ENCODE data around the gene PSMB2. TPM values are rescaled to one million over a fixed set of nuclear protein-coding genes. Genes with fewer than 3 reads are reported as not detected.

Gene PSMB2
- total RNA-seq, 2 experiments from 2014 or later, result 28.7 to 86.3 TPM

DNA sequence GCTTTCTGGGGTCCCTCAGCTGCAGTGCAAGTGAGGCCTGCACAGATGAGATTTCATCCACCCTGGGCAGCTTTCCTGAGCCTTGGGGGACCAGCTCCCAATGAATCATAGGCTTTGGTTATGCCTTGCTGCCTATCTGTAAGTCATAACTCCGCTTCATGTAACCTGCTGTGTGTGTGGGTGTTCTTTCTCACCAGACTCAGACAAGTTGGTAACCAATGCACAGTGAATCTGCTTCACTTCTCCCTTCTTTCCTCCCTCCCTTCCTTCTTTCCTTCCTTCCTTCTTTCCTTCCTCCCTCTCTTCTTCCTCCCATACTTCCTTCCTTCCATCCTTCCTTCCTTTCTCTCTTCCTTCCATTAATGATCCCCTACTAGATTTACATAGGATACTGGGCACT lies 34.4 kb upstream of the PSMB2 start:
- Histone ChIP-seq H4K20me1 (ENCODE audit: insufficient read depth, low read length) (no peaks in the 10 kb centered on the region), H3K4me2 (ENCODE audit: low read length) (no peak overlapping the region), H3K36me3 (ENCODE audit: insufficient read depth, low read length) (no peaks in the 10 kb centered on the region), H3K4me3 (ENCODE audit: low read depth, low read length, poor library complexity, severe bottlenecking) (no peak overlapping the region), H3K27ac (ENCODE audit: low read depth, low read length, poor library complexity, severe bottlenecking) (no peak overlapping the region), H3K79me2 (ENCODE audit: insufficient read depth, low read depth, low read length) (no peaks in the 10 kb centered on the region), H2AFZ (ENCODE audit: low read length) (no peak overlapping the region), H3K9me3 (ENCODE audit: low read length) (no peaks in the 10 kb centered on the region), H3K4me1 (ENCODE audit: insufficient read depth, low read length, poor library complexity, severe bottlenecking) (no peaks in the 10 kb centered on the region), H3K9me2 (ENCODE audit: insufficient read depth, low read length) (no peaks in the 10 kb centered on the region)
- no TSS peak for BruUV-seq (replicated peaks)
- ChIA-PET POLR2A (no interaction called here), CTCF (ENCODE audit: unreplicated experiment) (no interaction called here)
- intact Hi-C loops (cut with micrococcal nuclease; ENCODE audit: unreplicated experiment), result no loop called here
- TF ChIP-seq, protein P1, sequence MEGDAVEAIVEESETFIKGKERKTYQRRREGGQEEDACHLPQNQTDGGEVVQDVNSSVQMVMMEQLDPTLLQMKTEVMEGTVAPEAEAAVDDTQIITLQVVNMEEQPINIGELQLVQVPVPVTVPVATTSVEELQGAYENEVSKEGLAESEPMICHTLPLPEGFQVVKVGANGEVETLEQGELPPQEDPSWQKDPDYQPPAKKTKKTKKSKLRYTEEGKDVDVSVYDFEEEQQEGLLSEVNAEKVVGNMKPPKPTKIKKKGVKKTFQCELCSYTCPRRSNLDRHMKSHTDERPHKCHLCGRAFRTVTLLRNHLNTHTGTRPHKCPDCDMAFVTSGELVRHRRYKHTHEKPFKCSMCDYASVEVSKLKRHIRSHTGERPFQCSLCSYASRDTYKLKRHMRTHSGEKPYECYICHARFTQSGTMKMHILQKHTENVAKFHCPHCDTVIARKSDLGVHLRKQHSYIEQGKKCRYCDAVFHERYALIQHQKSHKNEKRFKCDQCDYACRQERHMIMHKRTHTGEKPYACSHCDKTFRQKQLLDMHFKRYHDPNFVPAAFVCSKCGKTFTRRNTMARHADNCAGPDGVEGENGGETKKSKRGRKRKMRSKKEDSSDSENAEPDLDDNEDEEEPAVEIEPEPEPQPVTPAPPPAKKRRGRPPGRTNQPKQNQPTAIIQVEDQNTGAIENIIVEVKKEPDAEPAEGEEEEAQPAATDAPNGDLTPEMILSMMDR (conservative IDR thresholded peaks at IDR 0.05; ENCODE audit: low read length), result no peak
- no peak for TF ChIP-seq EZH2phosphoT487 (IDR thresholded peaks at IDR 0.05; ENCODE audit: borderline replicate concordance, low read depth, low read length)
- no peak for DNase-seq (ENCODE audit: low spot score)

DNA sequence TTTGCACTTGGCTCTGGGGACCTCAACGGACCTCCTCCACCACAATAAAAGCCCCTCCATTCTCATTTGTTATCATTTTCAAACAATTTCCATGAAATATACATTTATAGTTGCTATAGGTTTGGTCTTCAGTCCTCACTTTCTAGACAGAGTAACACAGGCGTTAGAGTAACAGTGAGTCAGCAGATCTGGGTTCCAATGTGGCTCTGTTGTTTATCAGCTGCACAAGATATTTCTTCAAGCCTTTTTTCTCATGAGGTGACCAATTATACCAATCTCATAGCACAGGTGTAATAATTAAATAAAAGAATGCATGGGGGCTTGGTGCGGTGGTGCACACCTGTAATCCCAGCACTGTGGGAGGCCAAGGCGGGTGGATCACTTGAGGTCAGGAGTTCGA lies 32.8 kb upstream of the PSMB2 start:
- H3K36me3 ChIP-seq (ENCODE audit: insufficient read depth, low read length), result no peaks in the 10 kb centered on the region
- H2AFZ ChIP-seq (ENCODE audit: low read length), result no peak overlapping the region
- no peaks in the 10 kb centered on the region for H4K20me1 ChIP-seq (ENCODE audit: insufficient read depth, low read length)
- H3K4me1 ChIP-seq (ENCODE audit: insufficient read depth, low read length, poor library complexity, severe bottlenecking), result no peaks in the 10 kb centered on the region
- no peak overlapping the region for H3K27ac ChIP-seq (ENCODE audit: low read depth, low read length, poor library complexity, severe bottlenecking)
- no peaks in the 10 kb centered on the region for H3K9me2 ChIP-seq (ENCODE audit: insufficient read depth, low read length)
- intact Hi-C loops (cut with micrococcal nuclease; ENCODE audit: unreplicated experiment), result no loop called here
- H3K4me2 ChIP-seq (ENCODE audit: low read length), result no peak overlapping the region
- ChIA-PET CTCF (ENCODE audit: unreplicated experiment) (no interaction called here), POLR2A (no interaction called here)
- H3K79me2 ChIP-seq (ENCODE audit: insufficient read depth, low read depth, low read length), result no peaks in the 10 kb centered on the region
- no peak for TF ChIP-seq EZH2phosphoT487 (IDR thresholded peaks at IDR 0.05; ENCODE audit: borderline replicate concordance, low read depth, low read length)
- TF ChIP-seq, protein P1 (conservative IDR thresholded peaks at IDR 0.05; ENCODE audit: low read length), result no peak
- no peak for DNase-seq (ENCODE audit: low spot score)
- H3K4me3 ChIP-seq (ENCODE audit: low read depth, low read length, poor library complexity, severe bottlenecking), result no peak overlapping the region
- BruUV-seq (replicated peaks), result no TSS peak
- H3K9me3 ChIP-seq (ENCODE audit: low read length), result no peaks in the 10 kb centered on the region

DNA sequence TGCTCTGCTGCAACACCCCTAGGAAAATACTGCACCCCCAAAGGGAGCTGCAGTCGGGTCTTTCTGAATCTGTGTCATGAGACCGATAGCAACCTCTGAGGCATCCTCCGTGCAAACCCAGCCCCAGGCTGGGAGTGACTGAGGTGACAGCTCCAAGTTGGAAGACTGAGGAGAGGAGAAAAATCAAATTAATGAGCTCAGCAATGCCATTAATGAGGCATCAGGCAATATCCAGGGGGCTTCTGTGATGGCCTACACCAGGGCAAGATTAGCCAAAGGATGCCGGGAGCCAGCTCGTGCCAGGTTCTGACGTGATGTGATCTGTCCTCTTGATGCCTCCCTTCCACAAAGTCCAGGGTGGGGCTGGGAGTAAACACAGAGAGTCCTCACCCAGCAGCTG lies 30.8 kb upstream of the PSMB2 start:
- Histone ChIP-seq H3K36me3 (ENCODE audit: insufficient read depth, low read length) (no peaks in the 10 kb centered on the region), H4K20me1 (ENCODE audit: insufficient read depth, low read length) (no peaks in the 10 kb centered on the region), H3K9me3 (ENCODE audit: low read length) (no peaks in the 10 kb centered on the region), H3K4me3 (ENCODE audit: low read depth, low read length, poor library complexity, severe bottlenecking) (no peak overlapping the region), H3K4me2 (ENCODE audit: low read length) (no peak overlapping the region), H3K27ac (ENCODE audit: low read depth, low read length, poor library complexity, severe bottlenecking) (no peak overlapping the region), H3K79me2 (ENCODE audit: insufficient read depth, low read depth, low read length) (no peaks in the 10 kb centered on the region), H3K4me1 (ENCODE audit: insufficient read depth, low read length, poor library complexity, severe bottlenecking) (no peaks in the 10 kb centered on the region), H2AFZ (ENCODE audit: low read length) (no peak overlapping the region), H3K9me2 (ENCODE audit: insufficient read depth, low read length) (no peaks in the 10 kb centered on the region)
- ChIA-PET POLR2A (interaction anchor here (0.6 to 0.7 kb wide), 2 partner anchors 155 to 547 kb away, joined by 3 to 4 read pairs; no protein-coding TSS in a partner anchor), CTCF (ENCODE audit: unreplicated experiment) (interaction anchor here (0.6 kb wide), 2 partner anchors 197 to 1599 kb away, joined by 3 to 4 read pairs; no protein-coding TSS in a partner anchor)
- no peak for DNase-seq (ENCODE audit: low spot score)
- TF ChIP-seq, protein P1 (conservative IDR thresholded peaks at IDR 0.05; ENCODE audit: low read length), result no peak
- no peak for TF ChIP-seq EZH2phosphoT487 (IDR thresholded peaks at IDR 0.05; ENCODE audit: borderline replicate concordance, low read depth, low read length)
- intact Hi-C loops (cut with micrococcal nuclease; ENCODE audit: unreplicated experiment), result no loop called here
- BruUV-seq (replicated peaks), result no TSS peak
